OCI-LY7 (cell line): ENCODE results near the gene VPS13D.

Experiments
- EZH2phosphoT487 ChIP-seq: fragments of 200-600 bp; sonication (generic); IDR thresholded peaks from 2 replicates; pipeline ENCODE4 v1.6.1; 2018; ENCODE audit warnings: low read depth, borderline replicate concordance, mild to moderate bottlenecking, mixed run types, antibody characterized with exemption, low read length, moderate library complexity, mixed read lengths
- TF ChIP-seq, protein P1 (sequence below): fragments of 200-600 bp; sonication (generic); conservative IDR thresholded peaks from 2 replicates; pipeline ENCODE4 v1.5.1; 2014; ENCODE audit warnings: mild to moderate bottlenecking, antibody characterized with exemption, low read length, moderate library complexity, mixed read lengths

DNA sequence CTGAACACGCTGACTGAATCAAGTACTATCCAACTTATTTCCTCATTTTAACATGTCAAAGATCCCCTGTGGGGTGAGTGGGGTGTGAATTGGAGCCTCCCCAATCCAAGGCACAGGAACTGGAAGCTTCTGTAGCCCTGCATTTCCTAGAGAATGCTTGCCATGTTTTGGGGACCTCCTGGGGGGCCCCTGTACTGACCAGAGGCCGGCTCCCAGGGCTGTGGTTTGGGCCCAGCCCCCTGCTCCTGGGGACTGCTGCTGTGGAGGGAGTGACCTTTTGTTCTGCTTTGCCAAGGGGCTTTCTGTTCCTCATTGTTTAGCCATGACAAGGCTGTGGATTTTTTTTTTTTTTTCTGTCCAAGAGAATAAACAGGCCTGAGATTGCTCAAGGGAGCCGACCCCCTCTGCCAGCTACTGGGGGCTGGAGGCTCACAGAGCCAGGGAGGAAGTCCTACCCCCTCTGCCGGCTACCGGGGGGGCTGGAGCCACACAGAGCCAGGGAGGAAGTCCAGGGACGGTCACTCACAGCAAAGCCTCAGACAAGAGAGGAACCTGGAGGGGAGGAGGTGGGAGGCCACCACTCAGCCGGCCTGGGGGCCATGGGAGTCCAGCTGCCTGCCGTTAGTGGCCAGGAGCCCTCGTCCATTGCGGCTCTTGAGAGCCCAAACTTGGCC, 45.7 kb upstream of the VPS13D start:
- TF ChIP-seq, protein P1, sequence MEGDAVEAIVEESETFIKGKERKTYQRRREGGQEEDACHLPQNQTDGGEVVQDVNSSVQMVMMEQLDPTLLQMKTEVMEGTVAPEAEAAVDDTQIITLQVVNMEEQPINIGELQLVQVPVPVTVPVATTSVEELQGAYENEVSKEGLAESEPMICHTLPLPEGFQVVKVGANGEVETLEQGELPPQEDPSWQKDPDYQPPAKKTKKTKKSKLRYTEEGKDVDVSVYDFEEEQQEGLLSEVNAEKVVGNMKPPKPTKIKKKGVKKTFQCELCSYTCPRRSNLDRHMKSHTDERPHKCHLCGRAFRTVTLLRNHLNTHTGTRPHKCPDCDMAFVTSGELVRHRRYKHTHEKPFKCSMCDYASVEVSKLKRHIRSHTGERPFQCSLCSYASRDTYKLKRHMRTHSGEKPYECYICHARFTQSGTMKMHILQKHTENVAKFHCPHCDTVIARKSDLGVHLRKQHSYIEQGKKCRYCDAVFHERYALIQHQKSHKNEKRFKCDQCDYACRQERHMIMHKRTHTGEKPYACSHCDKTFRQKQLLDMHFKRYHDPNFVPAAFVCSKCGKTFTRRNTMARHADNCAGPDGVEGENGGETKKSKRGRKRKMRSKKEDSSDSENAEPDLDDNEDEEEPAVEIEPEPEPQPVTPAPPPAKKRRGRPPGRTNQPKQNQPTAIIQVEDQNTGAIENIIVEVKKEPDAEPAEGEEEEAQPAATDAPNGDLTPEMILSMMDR = no peak
- TF ChIP-seq EZH2phosphoT487 = no peak
